ENCODE measurements around the gene PPP4C. TPM values are rescaled to one million over a fixed set of nuclear protein-coding genes. Genes with fewer than 3 reads are reported as not detected.
A peak's percentile ranks its signal among the peaks of the same experiment; 100 is the strongest.

The PPP4C gene
- total RNA-seq, 1 experiment from 2014 or later, result 134 TPM

DNA sequence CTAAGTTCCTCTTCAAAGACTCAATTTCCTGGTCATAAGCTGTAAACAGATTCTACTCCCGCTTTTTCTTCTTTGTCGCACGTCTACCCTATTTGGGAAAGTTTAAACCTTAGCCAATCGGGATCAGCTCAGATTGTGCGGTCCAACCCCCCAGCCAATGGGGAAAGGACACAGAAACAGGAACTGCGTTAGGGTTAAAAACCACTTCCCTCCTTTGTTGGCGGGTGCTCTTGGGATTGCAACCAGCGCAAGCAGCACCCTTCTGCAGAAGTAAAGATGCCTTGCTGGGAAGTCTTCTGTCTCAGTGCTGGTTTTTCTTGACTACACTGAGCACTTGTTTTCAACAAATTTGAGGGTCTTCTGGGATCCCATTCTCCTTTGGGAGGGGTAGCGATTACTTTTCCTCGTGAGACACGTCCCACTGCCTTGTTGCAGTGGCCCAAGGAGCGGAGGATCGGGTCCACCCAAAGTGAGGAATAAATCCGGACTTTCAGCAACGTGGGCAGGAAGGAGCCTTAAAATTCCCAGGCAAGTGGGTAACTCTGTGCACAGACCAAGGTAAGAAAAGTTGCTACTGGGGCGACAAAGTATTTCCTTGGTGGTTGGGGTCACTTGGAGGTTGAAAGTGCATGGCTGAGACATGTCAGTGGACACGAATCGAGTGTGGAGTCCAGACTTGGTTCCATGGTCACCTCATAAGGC, 21.2 kb downstream of the PPP4C start:
- BruUV-seq (replicated peaks), result no TSS peak
- ChIA-PET CTCF (no interaction called here), POLR2A (no interaction called here)
- intact Hi-C loops (cut with micrococcal nuclease; ENCODE audit: unreplicated experiment), result no loop called here
- Histone ChIP-seq H3K4me1 (peaks cover 21% of the 10 kb centered on the region), H3K4me3 (ENCODE audit: low read depth, low read length) (no peak overlapping the region), H3K27me3 (replicated peaks; ENCODE audit: control insufficient read depth, insufficient read depth, low read length) (no peaks in the 10 kb centered on the region), H3K36me3 (ENCODE audit: control insufficient read depth, insufficient read depth, low read length) (no peaks in the 10 kb centered on the region), H3K9me3 (peaks cover 19% of the 10 kb centered on the region)
- TF ChIP-seq, protein P1, sequence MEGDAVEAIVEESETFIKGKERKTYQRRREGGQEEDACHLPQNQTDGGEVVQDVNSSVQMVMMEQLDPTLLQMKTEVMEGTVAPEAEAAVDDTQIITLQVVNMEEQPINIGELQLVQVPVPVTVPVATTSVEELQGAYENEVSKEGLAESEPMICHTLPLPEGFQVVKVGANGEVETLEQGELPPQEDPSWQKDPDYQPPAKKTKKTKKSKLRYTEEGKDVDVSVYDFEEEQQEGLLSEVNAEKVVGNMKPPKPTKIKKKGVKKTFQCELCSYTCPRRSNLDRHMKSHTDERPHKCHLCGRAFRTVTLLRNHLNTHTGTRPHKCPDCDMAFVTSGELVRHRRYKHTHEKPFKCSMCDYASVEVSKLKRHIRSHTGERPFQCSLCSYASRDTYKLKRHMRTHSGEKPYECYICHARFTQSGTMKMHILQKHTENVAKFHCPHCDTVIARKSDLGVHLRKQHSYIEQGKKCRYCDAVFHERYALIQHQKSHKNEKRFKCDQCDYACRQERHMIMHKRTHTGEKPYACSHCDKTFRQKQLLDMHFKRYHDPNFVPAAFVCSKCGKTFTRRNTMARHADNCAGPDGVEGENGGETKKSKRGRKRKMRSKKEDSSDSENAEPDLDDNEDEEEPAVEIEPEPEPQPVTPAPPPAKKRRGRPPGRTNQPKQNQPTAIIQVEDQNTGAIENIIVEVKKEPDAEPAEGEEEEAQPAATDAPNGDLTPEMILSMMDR (IDR thresholded peaks at IDR 0.05; ENCODE audit: insufficient read depth in 1 of 2, low read depth in 1 of 2, low read length in 1 of 2, severe bottlenecking in 1 of 2, unreplicated experiment in 1 of 2), result no peak
- peaks cover 11% of the 10 kb centered on the region for H3K9me3 Mint-ChIP-seq (ENCODE audit: unreplicated experiment)
- peaks cover 18% of the 10 kb centered on the region for H3K4me1 Mint-ChIP-seq (ENCODE audit: low read depth, unreplicated experiment)
- H3K27ac Mint-ChIP-seq (ENCODE audit: unreplicated experiment), result peak overlapping the region; percentile 85
- peak overlapping the region; percentile 64 for H3K4me3 Mint-ChIP-seq (ENCODE audit: unreplicated experiment)
- H3K27me3 Mint-ChIP-seq (ENCODE audit: insufficient read depth, unreplicated experiment), result no peaks in the 10 kb centered on the region
- DNase-seq, result no peak
- H3K36me3 Mint-ChIP-seq (ENCODE audit: insufficient read depth, unreplicated experiment), result peaks cover 23% of the 10 kb centered on the region

DNA sequence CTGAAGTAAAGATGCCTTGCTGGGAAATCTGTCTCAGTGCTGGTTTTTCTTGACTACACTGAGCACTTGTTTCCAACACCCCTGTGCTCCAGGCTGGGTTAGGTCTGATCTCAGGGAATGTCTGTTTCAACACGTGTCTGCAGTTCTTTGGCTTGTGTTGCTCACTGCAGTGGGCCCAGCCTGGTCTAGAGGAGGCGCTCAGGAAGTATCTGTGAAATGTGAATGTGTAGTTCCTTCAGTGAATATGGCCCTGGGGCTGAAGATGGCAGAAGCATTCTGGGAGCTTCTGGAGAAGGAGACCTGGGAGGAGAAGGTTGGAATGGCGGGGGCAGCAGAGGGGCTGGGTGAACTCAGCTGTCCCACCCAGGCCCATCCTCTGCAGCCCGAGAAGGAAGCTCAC, 28.3 kb downstream of the PPP4C start:
- H3K4me3 ChIP-seq (ENCODE audit: low read depth, low read length), result no peak overlapping the region
- TF ChIP-seq, protein P1 (IDR thresholded peaks at IDR 0.05; ENCODE audit: insufficient read depth in 1 of 2, low read depth in 1 of 2, low read length in 1 of 2, severe bottlenecking in 1 of 2, unreplicated experiment in 1 of 2), result no peak
- intact Hi-C loops (cut with micrococcal nuclease; ENCODE audit: unreplicated experiment), result no loop called here
- Mint-ChIP-seq H3K9me3 (ENCODE audit: unreplicated experiment) (peaks cover 14% of the 10 kb centered on the region), H3K36me3 (ENCODE audit: insufficient read depth, unreplicated experiment) (peaks cover 13% of the 10 kb centered on the region), H3K4me1 (ENCODE audit: low read depth, unreplicated experiment) (peaks cover 13% of the 10 kb centered on the region), H3K4me3 (ENCODE audit: unreplicated experiment) (peak overlapping the region; percentile 66), H3K27ac (ENCODE audit: unreplicated experiment) (peak overlapping the region; percentile 97), H3K27me3 (ENCODE audit: insufficient read depth, unreplicated experiment) (no peaks in the 10 kb centered on the region)
- ChIA-PET POLR2A (no interaction called here), CTCF (interaction anchor here (1.0 to 2.2 kb wide), 2 partner anchors 9 to 12 kb away, joined by 3 to 13 read pairs; partner anchors contain the start of gene TBX6)
- no peaks in the 10 kb centered on the region for H3K9me3 ChIP-seq
- peaks cover 22% of the 10 kb centered on the region for H3K4me1 ChIP-seq
- no peaks in the 10 kb centered on the region; the same call in 1 of the 2 replicates for H3K36me3 ChIP-seq (ENCODE audit: control insufficient read depth, insufficient read depth, low read length)
- TSS peak; percentile 46 for BruUV-seq (replicated peaks)
- DNase-seq, result no peak
- no peaks in the 10 kb centered on the region for H3K27me3 ChIP-seq (replicated peaks; ENCODE audit: control insufficient read depth, insufficient read depth, low read length)

DNA sequence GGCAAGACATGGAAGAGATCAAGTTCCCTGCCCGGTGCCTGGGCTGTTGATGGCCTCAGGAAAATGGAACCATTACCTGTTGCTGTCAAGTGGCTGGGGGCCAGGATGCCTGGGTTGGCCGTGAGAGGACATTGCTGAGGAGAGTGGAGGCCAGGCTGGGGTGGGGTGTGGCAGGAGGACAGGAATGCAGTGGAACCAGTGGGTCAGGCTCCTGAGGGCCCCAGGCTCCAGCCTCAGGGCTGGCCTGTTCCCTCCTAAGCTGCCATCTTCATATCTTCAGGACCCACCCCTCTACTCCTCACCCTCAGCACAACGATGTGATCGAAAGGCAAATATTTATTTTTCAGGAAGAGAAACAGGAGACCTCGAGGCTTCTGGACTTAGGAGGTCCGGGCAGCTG, 28.7 kb downstream of the PPP4C start:
- POLR2A ChIA-PET, result no interaction called here

More for the DNA sequence above, 28.7 kb downstream of the PPP4C start:
- no peaks in the 10 kb centered on the region; the same call in 1 of the 2 replicates for H3K36me3 ChIP-seq (ENCODE audit: control insufficient read depth, insufficient read depth, low read length)
- no peaks in the 10 kb centered on the region for H3K27me3 Mint-ChIP-seq (ENCODE audit: insufficient read depth, unreplicated experiment)
- TF ChIP-seq, protein P1 (IDR thresholded peaks at IDR 0.05; ENCODE audit: insufficient read depth in 1 of 2, low read depth in 1 of 2, low read length in 1 of 2, severe bottlenecking in 1 of 2, unreplicated experiment in 1 of 2), result no peak
- peaks cover 13% of the 10 kb centered on the region for H3K36me3 Mint-ChIP-seq (ENCODE audit: insufficient read depth, unreplicated experiment)
- CTCF ChIA-PET, result interaction anchor here (1.0 to 2.2 kb wide), 2 partner anchors 8 to 12 kb away, joined by 3 to 13 read pairs; partner anchors contain the start of gene TBX6
- no peaks in the 10 kb centered on the region for H3K9me3 ChIP-seq
- no peaks in the 10 kb centered on the region for H3K27me3 ChIP-seq (replicated peaks; ENCODE audit: control insufficient read depth, insufficient read depth, low read length)
- intact Hi-C loops (cut with micrococcal nuclease; ENCODE audit: unreplicated experiment), result no loop called here
- H3K4me3 ChIP-seq (ENCODE audit: low read depth, low read length), result no peak overlapping the region
- peak overlapping the region; percentile 66 for H3K4me3 Mint-ChIP-seq (ENCODE audit: unreplicated experiment)
- H3K27ac Mint-ChIP-seq (ENCODE audit: unreplicated experiment), result peak overlapping the region; percentile 97
- peaks cover 13% of the 10 kb centered on the region for H3K4me1 Mint-ChIP-seq (ENCODE audit: low read depth, unreplicated experiment)
- H3K9me3 Mint-ChIP-seq (ENCODE audit: unreplicated experiment), result peaks cover 14% of the 10 kb centered on the region
- DNase-seq, result peak; percentile 88 to 89
- peaks cover 22% of the 10 kb centered on the region for H3K4me1 ChIP-seq
- no TSS peak for BruUV-seq (replicated peaks)

All from Caco-2 (cell line).